ENCODE results near the gene TBC1D20. TPM values are rescaled to one million over a fixed set of nuclear protein-coding genes. Genes with fewer than 3 reads are reported as not detected.
A peak's percentile ranks its signal among the peaks of the same experiment; 100 is the strongest.
"Not testable (repeated sequence)": the region's sequence is repeated elsewhere in the genome, so short reads cannot be mapped to it uniquely, and the experiment has no call there.

TBC1D20 gene
- total RNA-seq (28.8 and 33.9 TPM in 2 replicates), polyA plus RNA-seq (36.8 and 38.3 TPM in 2 replicates), polyA minus RNA-seq (ENCODE audit: low replicate concordance) (85.2 and 108 TPM in 2 replicates)
- polyA plus RNA-seq (2012), result 26.4 and 32.0 TPM in 2 replicates

GRCh38 chr20:462199-462991, at the start of gene TBC1D20:
Gene TBC1D20, minus strand, starts transcription at chr20:462533. Its CDS starts 128 bp downstream, at chr20:462405.
- DNase-seq (ENCODE audit: low read depth in 2 of 2), result peak; percentile 80 to 85
- Histone ChIP-seq H3K4me2 (ENCODE audit: extremely low read depth, insufficient read depth, low read length) (peak within 1 kb of the TSS; percentile 96), H3K36me3 (ENCODE audit: control insufficient read depth, insufficient read depth, low read length) (no peaks in the 10 kb centered on the region), H3K4me1 (ENCODE audit: control insufficient read depth, extremely low read depth, insufficient read depth, low read length) (peaks cover 8% of the 10 kb centered on the region), H3K27me3 (ENCODE audit: control insufficient read depth, insufficient read depth, low read length) (no peaks in the 10 kb centered on the region), H3K27ac (ENCODE audit: insufficient read depth, low read length) (peak within 1 kb of the TSS; percentile 87), H3K9me3 (ENCODE audit: control insufficient read depth, insufficient read depth, low read depth, low read length) (no peaks in the 10 kb centered on the region), H4K20me1 (ENCODE audit: control insufficient read depth, extremely low read depth, insufficient read depth, low read length) (peaks cover 2% of the 10 kb centered on the region), H2AFZ (ENCODE audit: low read length) (peak within 1 kb of the TSS; percentile 96), H3K79me2 (ENCODE audit: control insufficient read depth, insufficient read depth, low read length) (peaks cover 46% of the 10 kb centered on the region), H3K9ac (ENCODE audit: insufficient read depth, low read length) (peak within 1 kb of the TSS; percentile 89), H3K4me3 (replicated peaks in 1 of 4; ENCODE audit: control extremely low read depth in 1 of 4, insufficient read depth in 1 of 4, low read depth in 3 of 4, low read length in 4 of 4) (peak within 1 kb of the TSS; percentile 60 to 93 (median 86))
- TF ChIP-seq CTCF (conservative IDR thresholded peaks at IDR 0.05 in 1 of 2, IDR thresholded peaks at IDR 0.05 in 1 of 2; ENCODE audit: low read depth in 1 of 2, low read length in 2 of 2) (peak in 1 of 2 donors; percentile 14), EZH2 (IDR thresholded peaks at IDR 0.05; ENCODE audit: low read length, missing control alignments) (no peak)

GRCh38 chr20:510328-511057, 48.2 kb upstream of the TBC1D20 start:
- H3K27me3 ChIP-seq (ENCODE audit: control insufficient read depth, insufficient read depth, low read length); H3K27ac ChIP-seq (ENCODE audit: insufficient read depth, low read length); H3K36me3 ChIP-seq (ENCODE audit: control insufficient read depth, insufficient read depth, low read length); H3K4me3 ChIP-seq (replicated peaks in 1 of 4; ENCODE audit: control extremely low read depth in 1 of 4, insufficient read depth in 1 of 4, low read depth in 3 of 4, low read length in 4 of 4); DNase-seq (ENCODE audit: low read depth in 2 of 2); H3K9me3 ChIP-seq (ENCODE audit: control insufficient read depth, insufficient read depth, low read depth, low read length); H3K4me1 ChIP-seq (ENCODE audit: control insufficient read depth, extremely low read depth, insufficient read depth, low read length); H3K9ac ChIP-seq (ENCODE audit: insufficient read depth, low read length); H4K20me1 ChIP-seq (ENCODE audit: control insufficient read depth, extremely low read depth, insufficient read depth, low read length); H2AFZ ChIP-seq (ENCODE audit: low read length); H3K4me2 ChIP-seq (ENCODE audit: extremely low read depth, insufficient read depth, low read length): not testable (repeated sequence)
- H3K79me2 ChIP-seq (ENCODE audit: control insufficient read depth, insufficient read depth, low read length), result peaks cover 71% of the 10 kb centered on the region

GRCh38 chr20:508364-508787, 46.0 kb upstream of the TBC1D20 start:
- not testable (repeated sequence) for H3K9me3 ChIP-seq (ENCODE audit: control insufficient read depth, insufficient read depth, low read depth, low read length); H3K9ac ChIP-seq (ENCODE audit: insufficient read depth, low read length); H3K4me2 ChIP-seq (ENCODE audit: extremely low read depth, insufficient read depth, low read length); H3K27me3 ChIP-seq (ENCODE audit: control insufficient read depth, insufficient read depth, low read length); H3K27ac ChIP-seq (ENCODE audit: insufficient read depth, low read length); H3K4me1 ChIP-seq (ENCODE audit: control insufficient read depth, extremely low read depth, insufficient read depth, low read length); H3K36me3 ChIP-seq (ENCODE audit: control insufficient read depth, insufficient read depth, low read length); H2AFZ ChIP-seq (ENCODE audit: low read length); H3K4me3 ChIP-seq (replicated peaks in 1 of 4; ENCODE audit: control extremely low read depth in 1 of 4, insufficient read depth in 1 of 4, low read depth in 3 of 4, low read length in 4 of 4); H4K20me1 ChIP-seq (ENCODE audit: control insufficient read depth, extremely low read depth, insufficient read depth, low read length)
- DNase-seq (ENCODE audit: low read depth in 2 of 2), result peak in 1 of 2 donors; percentile 6
- H3K79me2 ChIP-seq (ENCODE audit: control insufficient read depth, insufficient read depth, low read length), result peaks cover 52% of the 10 kb centered on the region
